Caki2 (cell line): ENCODE results near the gene MATR3. TPM values are rescaled to one million over a fixed set of nuclear protein-coding genes. Genes with fewer than 3 reads are reported as not detected.
"Not testable (repeated sequence)": the region's sequence is repeated elsewhere in the genome, so short reads cannot be mapped to it uniquely, and the experiment has no call there.

Experiments used
- DNase-seq: peaks from one replicate; pipeline ENCODE4 v3.0.0-alpha.2; 2015; ENCODE audit warnings: low read depth
- in situ Hi-C: cut with HindIII; loops from 2 replicates; pipeline ENCODE4 v1.10.0; 2016; ENCODE audit warnings: low sequenced_read_pairs, low pct_unique_long_range_greater_than_20kb, mixed read lengths
- total RNA-seq: library from RNA; depleted of rRNA; stranded (reverse); fragments of >200 nt; shearing (Covaris generic); gene quantifications from 2 replicates; pipeline ENCODE4 v1.2.3, GENCODE V29; 2014; ENCODE audit warnings: low replicate concordance

Gene MATR3
- total RNA-seq, 1 experiment from 2014 or later: 150 TPM

GRCh38 chr5:139268364-139269202 lies 25.0 kb upstream of the MATR3 start:
- no peak for DNase-seq
- in situ Hi-C loops: no loop called here

GRCh38 chr5:139270718-139271117 lies 22.8 kb upstream of the MATR3 start:
- DNase-seq, in situ Hi-C loops: not testable (repeated sequence)

- peak; percentile 71 for DNase-seq
- in situ Hi-C loops: no loop called here
These were observed 22.1 kb upstream of the MATR3 start for GRCh38 chr5:139271201-139272027.

GRCh38 chr5:139272471-139273321 lies 20.8 kb upstream of the MATR3 start:
- DNase-seq: peak; percentile 42
- in situ Hi-C loops: no loop called here

GRCh38 chr5:139273322-139273571 lies 20.3 kb upstream of the MATR3 start:
- in situ Hi-C loops: no loop called here
- no peak for DNase-seq

- in situ Hi-C loops: no loop called here
- peak; percentile 95 for DNase-seq
These were observed 19.8 kb upstream of the MATR3 start for GRCh38 chr5:139273572-139274289.

- in situ Hi-C loops: no loop called here
- DNase-seq: no peak
These were observed 18.0 kb upstream of the MATR3 start for GRCh38 chr5:139275536-139275935.

- in situ Hi-C loops: no loop called here
These were observed 17.6 kb upstream of the MATR3 start for GRCh38 chr5:139275956-139276355.

GRCh38 chr5:139276426-139276825 lies 17.1 kb upstream of the MATR3 start:
- in situ Hi-C loops: no loop called here
- no peak for DNase-seq

More at GRCh38 chr5:139275956-139276355, 17.6 kb upstream of the MATR3 start:
- no peak for DNase-seq

- no peak for DNase-seq
- in situ Hi-C loops: no loop called here
These were observed 16.4 kb upstream of the MATR3 start for GRCh38 chr5:139277171-139277570.

- DNase-seq: no peak
- in situ Hi-C loops: no loop called here
These were observed 14.8 kb upstream of the MATR3 start for GRCh38 chr5:139278540-139279274.

GRCh38 chr5:139282197-139282557 lies 11.4 kb upstream of the MATR3 start:
- no peak for DNase-seq

GRCh38 chr5:139283252-139284166 lies 10.0 kb upstream of the MATR3 start:
- in situ Hi-C loops: no loop called here

More at GRCh38 chr5:139282197-139282557, 11.4 kb upstream of the MATR3 start:
- in situ Hi-C loops: no loop called here

GRCh38 chr5:139284295-139284694 lies 9.2 kb upstream of the MATR3 start:
- DNase-seq: no peak
- in situ Hi-C loops: no loop called here

More at GRCh38 chr5:139283252-139284166, 10.0 kb upstream of the MATR3 start:
- DNase-seq: no peak

GRCh38 chr5:139285651-139286392 lies 7.7 kb upstream of the MATR3 start:
- DNase-seq: no peak
- in situ Hi-C loops: no loop called here
